Measurements from ENCODE around the gene AIP. TPM values are rescaled to one million over a fixed set of nuclear protein-coding genes. Genes with fewer than 3 reads are reported as not detected.

AIP gene
- total RNA-seq, 2 donors from 2014 or later = 172 to 184 TPM

DNA sequence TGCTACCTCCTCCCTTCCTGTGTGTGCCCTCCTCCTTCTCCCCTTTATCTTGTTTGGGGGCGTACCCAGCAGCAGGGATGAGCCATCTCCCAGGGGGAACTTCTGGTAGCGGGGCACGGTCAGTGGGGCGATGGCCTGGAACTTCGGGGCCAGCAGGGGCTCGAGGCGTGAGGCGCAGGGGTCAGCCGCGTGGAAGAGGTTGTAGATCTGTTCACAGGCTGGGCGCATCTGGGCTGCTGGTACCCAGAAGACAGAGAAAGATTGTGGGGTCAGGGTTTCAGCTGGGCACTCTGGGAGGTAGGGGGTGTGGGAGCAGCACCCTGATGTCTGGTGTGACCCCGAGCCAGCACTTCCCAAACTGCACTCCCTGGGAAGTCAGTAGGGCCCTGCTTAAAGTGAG, 13.3 kb downstream of the AIP start:
- peaks cover 8 to 11% of the 10 kb centered on the region in 2 donors for H3K36me3 Mint-ChIP-seq (ENCODE audit: insufficient read depth in 2 of 2)
- peaks cover 7% of the 10 kb centered on the region for H3K4me1 Mint-ChIP-seq (ENCODE audit: low read depth)

GRCh38 chr11:67497656-67498291, 14.9 kb downstream of the AIP start:
- no peaks in the 10 kb centered on the region for H3K27me3 Mint-ChIP-seq (ENCODE audit: low read depth)
- H3K36me3 Mint-ChIP-seq (ENCODE audit: insufficient read depth in 2 of 2) = peaks cover 8 to 15% of the 10 kb centered on the region in 2 donors
- no peak for DNase-seq
- H3K9me3 Mint-ChIP-seq = peaks cover 0 to 2% of the 10 kb centered on the region in 2 donors
- peak in 1 of 2 donors; percentile 10 for ATAC-seq (replicated peaks in 1 of 2)
- H3K27ac Mint-ChIP-seq = peak overlapping the region; percentile 24
- H3K4me1 Mint-ChIP-seq (ENCODE audit: low read depth) = peaks cover 13% of the 10 kb centered on the region
- no peak overlapping the region for H3K4me3 Mint-ChIP-seq

More for the DNA sequence above, 13.3 kb downstream of the AIP start:
- DNase-seq (no peak), ATAC-seq (replicated peaks in 1 of 2) (no peak)
- Mint-ChIP-seq H3K4me3 (no peak overlapping the region), H3K9me3 (peaks cover 0 to 2% of the 10 kb centered on the region in 2 donors), H3K27ac (peak overlapping the region; percentile 14), H3K27me3 (ENCODE audit: low read depth) (no peaks in the 10 kb centered on the region)

- Mint-ChIP-seq H3K36me3 (ENCODE audit: insufficient read depth in 2 of 2) (peaks cover 12 to 17% of the 10 kb centered on the region in 2 donors), H3K4me3 (no peak overlapping the region), H3K27me3 (ENCODE audit: low read depth) (no peaks in the 10 kb centered on the region)
Observed at GRCh38 chr11:67498544-67498972, 15.7 kb downstream of the AIP start.

DNA sequence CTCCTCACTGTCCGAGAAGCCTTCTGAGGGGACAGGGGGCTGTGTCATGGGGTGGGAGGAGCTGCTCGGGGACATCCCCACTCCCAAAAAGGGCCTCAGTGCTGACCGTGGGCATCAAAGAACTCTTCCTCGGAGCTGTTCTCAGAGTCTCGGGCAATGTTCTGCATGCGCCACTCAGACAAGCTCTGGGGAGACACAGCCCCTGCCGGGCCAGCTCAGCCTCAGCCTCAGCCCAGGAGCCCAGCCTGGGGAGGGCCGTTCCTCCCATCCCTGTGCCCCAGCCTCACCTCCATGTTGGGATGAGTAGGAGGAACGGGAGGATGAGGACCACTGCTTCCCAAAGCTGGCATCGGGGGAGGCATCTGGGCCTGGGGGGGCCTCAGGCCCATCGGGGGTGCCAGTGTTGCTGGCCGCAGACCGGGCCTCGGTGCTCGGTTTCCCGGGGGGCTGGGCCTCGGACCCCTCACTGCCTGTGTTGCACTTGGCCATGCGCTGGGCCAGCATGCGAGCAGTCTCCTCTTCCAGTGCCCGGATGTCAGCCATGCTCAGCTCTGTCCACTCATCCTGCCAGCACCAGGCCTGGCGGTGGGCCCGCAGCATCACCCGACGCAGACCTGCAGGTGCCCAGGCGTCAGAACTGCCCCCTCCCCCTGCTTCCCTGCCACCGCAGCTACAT, 17.1 kb downstream of the AIP start:
- DNase-seq (no peak), ATAC-seq (replicated peaks in 1 of 2) (no peak)
- Mint-ChIP-seq H3K4me3 (no peak overlapping the region), H3K36me3 (ENCODE audit: insufficient read depth in 2 of 2) (peaks cover 14 to 16% of the 10 kb centered on the region in 2 donors), H3K27ac (no peak overlapping the region), H3K4me1 (ENCODE audit: low read depth) (peaks cover 19% of the 10 kb centered on the region), H3K27me3 (ENCODE audit: low read depth) (no peaks in the 10 kb centered on the region), H3K9me3 (peaks cover 0 to 2% of the 10 kb centered on the region in 2 donors)

More at GRCh38 chr11:67498544-67498972, 15.7 kb downstream of the AIP start:
- peaks cover 0 to 2% of the 10 kb centered on the region in 2 donors for H3K9me3 Mint-ChIP-seq
- no peak overlapping the region for H3K27ac Mint-ChIP-seq
- ATAC-seq (replicated peaks in 1 of 2) (no peak), DNase-seq (no peak)
- peaks cover 19% of the 10 kb centered on the region for H3K4me1 Mint-ChIP-seq (ENCODE audit: low read depth)

DNA sequence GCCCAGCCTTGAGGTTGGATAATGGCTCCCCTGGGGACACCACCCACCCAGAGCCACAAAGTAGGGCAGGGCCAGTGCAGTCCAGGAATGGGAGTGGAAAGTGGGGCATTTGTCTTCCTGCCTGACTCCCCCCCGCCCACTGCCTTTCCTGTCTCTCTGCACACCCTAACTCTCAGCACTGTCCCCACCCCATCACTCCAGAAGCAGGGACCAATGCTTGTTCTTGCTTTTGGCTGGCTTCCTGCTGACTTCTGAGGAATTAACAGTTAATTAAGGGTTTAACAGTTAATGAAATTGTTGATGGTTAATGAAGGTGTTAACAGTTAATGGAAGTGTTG, 17.6 kb downstream of the AIP start:
- Mint-ChIP-seq H3K27ac (peak overlapping the region; percentile 77), H3K4me1 (ENCODE audit: low read depth) (peaks cover 19% of the 10 kb centered on the region), H3K27me3 (ENCODE audit: low read depth) (no peaks in the 10 kb centered on the region), H3K9me3 (peaks cover 0 to 2% of the 10 kb centered on the region in 2 donors), H3K4me3 (no peak overlapping the region), H3K36me3 (ENCODE audit: insufficient read depth in 2 of 2) (peaks cover 14 to 16% of the 10 kb centered on the region in 2 donors)
- no peak for DNase-seq
- no peak for ATAC-seq (replicated peaks in 1 of 2)

- DNase-seq (no peak), ATAC-seq (replicated peaks in 1 of 2) (no peak)
- Mint-ChIP-seq H3K4me3 (no peak overlapping the region), H3K27me3 (ENCODE audit: low read depth) (no peaks in the 10 kb centered on the region), H3K27ac (peak overlapping the region; percentile 77), H3K4me1 (ENCODE audit: low read depth) (peaks cover 25% of the 10 kb centered on the region), H3K9me3 (peaks cover 0 to 2% of the 10 kb centered on the region in 2 donors), H3K36me3 (ENCODE audit: insufficient read depth in 2 of 2) (peaks cover 14% of the 10 kb centered on the region in 2 donors)
Observed at GRCh38 chr11:67500831-67501715, 18.2 kb downstream of the AIP start.

DNA sequence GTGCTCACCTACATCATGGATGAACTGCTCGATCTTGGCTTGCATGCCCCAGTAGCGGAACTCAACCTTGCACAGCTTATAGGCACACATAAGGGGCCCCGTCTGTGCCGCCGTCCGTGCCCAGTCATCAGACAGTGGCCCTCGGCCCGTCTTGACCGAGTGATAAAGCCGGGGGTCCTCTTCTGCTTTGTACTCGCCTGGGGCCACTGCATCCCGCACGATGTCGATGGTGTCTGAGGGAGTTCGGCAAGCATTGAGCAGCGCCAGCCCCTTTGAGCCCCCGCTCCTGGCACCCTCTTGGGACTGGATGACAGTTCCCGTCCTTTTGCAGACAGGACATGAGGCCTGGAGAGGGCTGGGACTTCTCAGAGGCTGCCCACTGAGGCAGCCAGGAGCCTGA, 19.0 kb downstream of the AIP start:
- DNase-seq = no peak
- peaks cover 13 to 14% of the 10 kb centered on the region in 2 donors for H3K36me3 Mint-ChIP-seq (ENCODE audit: insufficient read depth in 2 of 2)
- no peak overlapping the region for H3K4me3 Mint-ChIP-seq
- no peaks in the 10 kb centered on the region for H3K27me3 Mint-ChIP-seq (ENCODE audit: low read depth)
- H3K9me3 Mint-ChIP-seq = peaks cover 0 to 2% of the 10 kb centered on the region in 2 donors
- peaks cover 33% of the 10 kb centered on the region for H3K4me1 Mint-ChIP-seq (ENCODE audit: low read depth)
- no peak for ATAC-seq (replicated peaks in 1 of 2)
- no peak overlapping the region for H3K27ac Mint-ChIP-seq

GRCh38 chr11:67502328-67502979, 19.6 kb downstream of the AIP start:
- Mint-ChIP-seq H3K27ac (peak overlapping the region; percentile 20), H3K4me1 (ENCODE audit: low read depth) (peaks cover 39% of the 10 kb centered on the region), H3K36me3 (ENCODE audit: insufficient read depth in 2 of 2) (peaks cover 13 to 14% of the 10 kb centered on the region in 2 donors), H3K9me3 (peaks cover 0 to 2% of the 10 kb centered on the region in 2 donors), H3K27me3 (ENCODE audit: low read depth) (no peaks in the 10 kb centered on the region), H3K4me3 (peak overlapping the region; percentile 57 to 80)
- ATAC-seq (replicated peaks in 1 of 2) (no peak), DNase-seq (no peak)

GRCh38 chr11:67503119-67504004, 20.5 kb downstream of the AIP start:
- H3K4me3 Mint-ChIP-seq = peak overlapping the region; percentile 57 to 80
- ATAC-seq (replicated peaks in 1 of 2) = no peak
- H3K36me3 Mint-ChIP-seq (ENCODE audit: insufficient read depth in 2 of 2) = peaks cover 12 to 13% of the 10 kb centered on the region in 2 donors
- H3K4me1 Mint-ChIP-seq (ENCODE audit: low read depth) = peaks cover 41% of the 10 kb centered on the region
- peaks cover 0 to 2% of the 10 kb centered on the region in 2 donors for H3K9me3 Mint-ChIP-seq
- no peak for DNase-seq
- peak overlapping the region; percentile 20 for H3K27ac Mint-ChIP-seq
- H3K27me3 Mint-ChIP-seq (ENCODE audit: low read depth) = no peaks in the 10 kb centered on the region

- peaks cover 48% of the 10 kb centered on the region for H3K4me1 Mint-ChIP-seq (ENCODE audit: low read depth)
- peak overlapping the region; percentile 76 for H3K27ac Mint-ChIP-seq
- H3K27me3 Mint-ChIP-seq (ENCODE audit: low read depth) = no peaks in the 10 kb centered on the region
- peaks cover 12 to 13% of the 10 kb centered on the region in 2 donors for H3K36me3 Mint-ChIP-seq (ENCODE audit: insufficient read depth in 2 of 2)
- peak overlapping the region; percentile 91 to 99 for H3K4me3 Mint-ChIP-seq
- peak; percentile 39 to 59 for DNase-seq
- no peak for ATAC-seq (replicated peaks in 1 of 2)
- H3K9me3 Mint-ChIP-seq = peaks cover 0 to 2% of the 10 kb centered on the region in 2 donors
Observed at GRCh38 chr11:67504005-67504949, 21.5 kb downstream of the AIP start.

DNA sequence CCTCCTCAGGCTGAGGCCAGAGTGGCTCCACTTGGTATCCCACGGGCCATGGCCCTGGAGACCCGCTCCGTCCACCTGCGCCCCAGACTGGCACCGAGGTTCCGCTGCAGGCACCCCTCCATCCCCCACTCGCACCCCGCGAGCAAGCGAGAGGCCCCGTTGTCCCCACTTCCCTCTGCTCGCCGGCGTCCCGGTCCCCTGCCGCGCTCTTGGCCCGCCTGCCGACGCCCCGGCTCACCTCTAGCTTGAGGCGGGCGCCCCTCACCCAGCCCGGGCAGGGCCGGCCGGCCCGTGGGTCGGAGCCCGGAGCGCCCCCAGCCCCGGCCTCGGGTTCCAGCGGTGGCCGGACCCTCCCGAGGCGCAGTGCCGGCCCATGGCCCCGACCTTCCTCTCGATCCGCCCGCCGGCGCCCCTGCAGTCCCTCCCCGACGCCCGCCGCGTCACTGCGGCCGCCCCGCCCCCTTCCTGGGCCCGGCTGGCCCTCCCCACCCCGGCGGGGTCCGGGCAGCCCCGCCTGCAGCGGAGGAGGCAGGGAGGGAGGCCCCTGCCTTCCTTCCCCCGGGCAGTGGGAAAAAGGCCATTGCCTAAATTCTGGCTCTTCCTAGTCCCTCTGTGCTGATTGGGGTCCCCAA, 22.2 kb downstream of the AIP start, which contains the start of gene PITPNM1:
Gene PITPNM1, minus strand, starts transcription at position 414 of the 632 bp plus-strand sequence. CDS start 1,183 bp downstream, outside the sequence.
- peak; percentile 21 to 27 for ATAC-seq (replicated peaks in 1 of 2)
- peaks cover 9 to 13% of the 10 kb centered on the region in 2 donors for H3K36me3 Mint-ChIP-seq (ENCODE audit: insufficient read depth in 2 of 2)

More for the DNA sequence above, 22.2 kb downstream of the AIP start, which contains the start of gene PITPNM1:
- peaks cover 49% of the 10 kb centered on the region for H3K4me1 Mint-ChIP-seq (ENCODE audit: low read depth)
- H3K4me3 Mint-ChIP-seq = peak within 1 kb of the TSS; percentile 91 to 99
- no peaks in the 10 kb centered on the region for H3K9me3 Mint-ChIP-seq
- DNase-seq = peak; percentile 85 to 91
- peak within 1 kb of the TSS; percentile 95 for H3K27ac Mint-ChIP-seq
- no peaks in the 10 kb centered on the region for H3K27me3 Mint-ChIP-seq (ENCODE audit: low read depth)
